Measurements from ENCODE around the gene SERPINB4.
"Not testable (repeated sequence)": the region's sequence is repeated elsewhere in the genome, so short reads cannot be mapped to it uniquely, and the experiment has no call there.

DNA sequence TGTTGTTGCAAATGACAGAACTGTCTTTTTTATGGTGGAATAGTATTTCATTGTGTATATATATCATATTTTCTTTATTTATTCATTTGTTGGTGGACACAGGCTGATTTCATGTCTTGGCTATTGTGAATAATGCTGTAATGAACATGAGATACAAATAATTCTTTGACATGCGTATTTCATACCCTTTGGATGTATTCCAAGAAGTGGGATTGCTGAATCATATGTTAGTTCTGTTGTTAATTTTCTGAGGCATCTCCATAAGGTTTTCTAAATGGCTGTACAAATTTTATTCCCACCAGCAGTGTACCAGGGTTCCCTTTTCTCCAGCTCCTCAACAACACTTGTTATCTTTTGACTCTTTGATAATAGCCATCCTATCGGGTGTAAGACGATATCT, 6.2 kb upstream of the SERPINB4 start:
- TF ChIP-seq CTCF, EZH2phosphoT487 (IDR thresholded peaks at IDR 0.05): not testable (repeated sequence)
